Naive thymus-derived CD4-positive, alpha-beta T cell (primary cell): Measurements from ENCODE around the gene FCGBP. TPM values are rescaled to one million over a fixed set of nuclear protein-coding genes. Genes with fewer than 3 reads are reported as not detected.
"Not testable (repeated sequence)": the region's sequence is repeated elsewhere in the genome, so short reads cannot be mapped to it uniquely, and the experiment has no call there.

ENCODE experiments used
- ATAC-seq: fragments of 150-1000 bp; cut with Tn5 transposase; 2 replicates; pipeline ENCODE4 v1.10.0; 2021; ENCODE audit warnings: mild to moderate bottlenecking, moderate library complexity
- CTCF ChIA-PET: fragments of 350-600 bp; sonication (Branson Sonifier 250); formaldehyde crosslinking; loops from one replicate; lab custom pipeline; 2021; ENCODE audit warnings: antibody characterized with exemption; lab: Charles Lee
- POLR2A ChIA-PET: fragments of 350-600 bp; sonication (Branson Sonifier 250); formaldehyde crosslinking; loops from one replicate; lab custom pipeline; 2021; ENCODE audit warnings: antibody characterized with exemption, inconsistent platforms; lab: Charles Lee
- DNase-seq, 9 donors: peaks; one replicate each; pipeline versions ENCODE4 v3.0.0 to v3.0.0-alpha.2; 2020 to 2022; ENCODE audit warnings: mixed read lengths in 1 of 9
- H3K27ac ChIP-seq: one replicate; pipeline ENCODE4 v1.7.0; 2013; ENCODE audit warnings: mild to moderate bottlenecking, low read depth, low read length, moderate library complexity
- H3K27me3 ChIP-seq, 2 donors: one replicate each; pipeline ENCODE4 v1.7.0; 2013; ENCODE audit warnings: low read length in 2 of 2, mild to moderate bottlenecking in 2 of 2, moderate library complexity in 2 of 2; ENCODE audit not compliant: control insufficient read depth in 2 of 2, insufficient read depth in 2 of 2
- H3K36me3 ChIP-seq, 3 experiments: 1 replicate in 2 of 3; 2 replicates in 1 of 3; pipeline ENCODE4 v1.7.0; 2013; ENCODE audit warnings: low read length in 3 of 3, mild to moderate bottlenecking in 3 of 3, moderate library complexity in 1 of 3; ENCODE audit not compliant: insufficient read depth in 3 of 3, control insufficient read depth in 2 of 3
- H3K4me1 ChIP-seq, 2 donors: one replicate each; pipeline ENCODE4 v1.7.0; 2013; ENCODE audit warnings: low read length in 2 of 2, mild to moderate bottlenecking in 2 of 2, moderate library complexity in 1 of 2; ENCODE audit not compliant: control insufficient read depth in 2 of 2, insufficient read depth in 2 of 2
- H3K4me3 ChIP-seq: 2 replicates; pipeline ENCODE4 v1.7.0; 2013; ENCODE audit warnings: mild to moderate bottlenecking, low read length
- H3K9me3 ChIP-seq, 3 experiments: 1 replicate in 2 of 3; 2 replicates in 1 of 3; pipeline ENCODE4 v1.7.0; 2013; ENCODE audit warnings: low read length in 3 of 3; ENCODE audit not compliant: control insufficient read depth in 2 of 3
- H3K27ac Mint-ChIP-seq, 9 donors: one replicate each; pipeline ENCODE4 v1.8.0; 2020 to 2022; ENCODE audit warnings: mixed read lengths in 9 of 9, mild to moderate bottlenecking in 8 of 9, moderate library complexity in 5 of 9, inconsistent platforms in 2 of 9
- H3K27me3 Mint-ChIP-seq, 5 donors: one replicate each; pipeline ENCODE4 v1.8.0; 2021 to 2022; ENCODE audit warnings: mixed read lengths in 5 of 5, mild to moderate bottlenecking in 1 of 5
- H3K36me3 Mint-ChIP-seq, 5 donors: one replicate each; pipeline ENCODE4 v1.8.0; 2020 to 2022; ENCODE audit warnings: mixed read lengths in 5 of 5, mild to moderate bottlenecking in 3 of 5, inconsistent platforms in 1 of 5
- H3K4me1 Mint-ChIP-seq, 7 donors: one replicate each; pipeline ENCODE4 v1.8.0; 2020 to 2022; ENCODE audit warnings: mixed read lengths in 7 of 7, mild to moderate bottlenecking in 3 of 7, inconsistent platforms in 1 of 7
- H3K4me3 Mint-ChIP-seq, 10 donors: one replicate each; pipeline ENCODE4 v1.8.0; 2020 to 2022; ENCODE audit warnings: mild to moderate bottlenecking in 10 of 10, mixed read lengths in 10 of 10, moderate library complexity in 6 of 10, inconsistent platforms in 2 of 10
- H3K9me3 Mint-ChIP-seq, 11 donors: one replicate each; pipeline ENCODE4 v1.8.0; 2020 to 2022; ENCODE audit warnings: mixed read lengths in 11 of 11, mild to moderate bottlenecking in 4 of 11, inconsistent platforms in 1 of 11, moderate library complexity in 1 of 11
- intact Hi-C, 2 donors: fragments of 100-400 bp; cut with micrococcal nuclease; formaldehyde crosslinking; loops; one replicate each; pipeline ENCODE4 v1.15.1; 2023
- polyA plus RNA-seq, 2 donors: library from polyadenylated mRNA; unstranded; fragments of 300-500 nt; fragmentation: Illumina TruSeq; gene quantifications; one replicate each; pipeline ENCODE4 v1.2.3, GENCODE V29; 2021
- total RNA-seq, 6 experiments: library from RNA in 5 of 6; stranded (reverse) in 5 of 6; gene quantifications; 1 replicate in 5 of 6; 2 replicates in 1 of 6; pipeline ENCODE4 v1.2.3 and lab custom pipeline; 2021 to 2026

FCGBP gene
- total and polyA plus RNA-seq, 7 experiments from 2014 or later, result 0.57 to 118 (median 25.9) TPM

- Histone ChIP-seq H3K36me3 (peaks cover 0 to 8% (median 0%) of the 10 kb centered on the region in 3 experiments), H3K27ac (no peak overlapping the region), H3K4me1 (peaks cover 27 to 40% of the 10 kb centered on the region in 2 donors), H3K4me3 (no peak overlapping the region), H3K9me3 (no peaks in the 10 kb centered on the region), H3K27me3 (no peaks in the 10 kb centered on the region)
- no peak overlapping the region for H3K4me3 Mint-ChIP-seq
- peak in 1 of 9 donors; percentile 8 for DNase-seq
- CTCF ChIA-PET, result interaction anchor here (0.6 kb wide), 1 partner anchor 175 kb away, joined by 3 read pairs; no protein-coding TSS in a partner anchor
- H3K36me3 Mint-ChIP-seq, result peaks cover 0 to 25% (median 5%) of the 10 kb centered on the region in 5 donors
- ATAC-seq, result no peak
- intact Hi-C loops, result no loop called here
- peaks cover 39 to 63% (median 59%) of the 10 kb centered on the region in 7 donors for H3K4me1 Mint-ChIP-seq
- peak overlapping the region in 8 of 9 donors; percentile 4 to 96 (median 58) for H3K27ac Mint-ChIP-seq
- H3K9me3 Mint-ChIP-seq, result peaks cover 0 to 3% (median 0%) of the 10 kb centered on the region in 11 donors
- POLR2A ChIA-PET, result interaction anchor here (0.7 to 1.3 kb wide), 2 partner anchors 9 to 19 kb away, joined by 3 to 5 read pairs; no protein-coding TSS in a partner anchor
- H3K27me3 Mint-ChIP-seq, result no peaks in the 10 kb centered on the region
Measured at GRCh38 chr19:39967561-39967960, 33.1 kb upstream of the FCGBP start.

GRCh38 chr19:39966617-39967016 is 32.2 kb upstream of the FCGBP start:
- intact Hi-C loops, result no loop called here
- Histone ChIP-seq H3K27ac (no peak overlapping the region), H3K4me1 (peaks cover 22 to 32% of the 10 kb centered on the region in 2 donors), H3K27me3 (no peaks in the 10 kb centered on the region), H3K4me3 (no peak overlapping the region), H3K36me3 (peaks cover 0 to 3% (median 0%) of the 10 kb centered on the region in 3 experiments), H3K9me3 (no peaks in the 10 kb centered on the region)
- Mint-ChIP-seq H3K36me3 (peaks cover 0 to 19% (median 3%) of the 10 kb centered on the region in 5 donors), H3K4me1 (peaks cover 32 to 53% (median 50%) of the 10 kb centered on the region in 7 donors), H3K27me3 (no peaks in the 10 kb centered on the region), H3K4me3 (no peak overlapping the region), H3K27ac (peak overlapping the region in 1 of 9 donors; percentile 66), H3K9me3 (peaks cover 0 to 3% (median 0%) of the 10 kb centered on the region in 11 donors)
- DNase-seq (no peak), ATAC-seq (no peak)
- ChIA-PET POLR2A (interaction anchor here (0.6 to 1.3 kb wide), 2 partner anchors 10 to 28 kb away, joined by 5 to 6 read pairs; no protein-coding TSS in a partner anchor), CTCF (interaction anchor here (0.7 kb wide), 1 partner anchor 726 kb away, joined by 3 read pairs; no protein-coding TSS in a partner anchor)

- H3K27ac ChIP-seq, result no peak overlapping the region
- H3K4me1 ChIP-seq, result peaks cover 4 to 26% of the 10 kb centered on the region in 2 donors
- peaks cover 25 to 51% (median 47%) of the 10 kb centered on the region in 7 donors for H3K4me1 Mint-ChIP-seq
- ChIA-PET CTCF (no interaction called here), POLR2A (interaction anchor here (0.6 kb wide), 1 partner anchor 22 kb away, joined by 4 read pairs; no protein-coding TSS in a partner anchor)
- H3K9me3 Mint-ChIP-seq, result peaks cover 0 to 3% (median 0%) of the 10 kb centered on the region in 11 donors
- peaks cover 0 to 14% (median 0%) of the 10 kb centered on the region in 5 donors for H3K36me3 Mint-ChIP-seq
- H3K4me3 Mint-ChIP-seq, result peak overlapping the region in 1 of 10 donors; percentile 13
- H3K27me3 Mint-ChIP-seq, result no peaks in the 10 kb centered on the region
- no peaks in the 10 kb centered on the region for H3K36me3 ChIP-seq
- H3K4me3 ChIP-seq, result no peak overlapping the region
- no peaks in the 10 kb centered on the region for H3K9me3 ChIP-seq
- DNase-seq (no peak), ATAC-seq (no peak)
- intact Hi-C loops, result no loop called here
- H3K27ac Mint-ChIP-seq, result peak overlapping the region in 2 of 9 donors; percentile 14 to 25
- H3K27me3 ChIP-seq, result no peaks in the 10 kb centered on the region
Measured at GRCh38 chr19:39963898-39964297, 29.5 kb upstream of the FCGBP start.

GRCh38 chr19:39959407-39959806 is 25.0 kb upstream of the FCGBP start:
- H3K36me3 Mint-ChIP-seq, H3K9me3 Mint-ChIP-seq, H3K27me3 Mint-ChIP-seq, H3K36me3 ChIP-seq, H3K27me3 ChIP-seq, H3K9me3 ChIP-seq, ATAC-seq: not testable (repeated sequence)
- peak overlapping the region; percentile 24 for H3K4me3 ChIP-seq
- intact Hi-C loops, result loop anchor here in 1 of 2 donors (1.0 kb wide), 2 partner anchors 11 to 15 kb away; no protein-coding TSS in a partner anchor
- peak in 2 of 9 donors; percentile 13 to 19 for DNase-seq
- H3K4me3 Mint-ChIP-seq, result peak overlapping the region; percentile 32 to 88 (median 82)
- H3K27ac Mint-ChIP-seq, result peak overlapping the region; percentile 67 to 98 (median 95)
- H3K4me1 Mint-ChIP-seq, result peaks cover 27 to 79% (median 59%) of the 10 kb centered on the region in 7 donors
- peak overlapping the region; percentile 67 for H3K27ac ChIP-seq
- peaks cover 3 to 26% of the 10 kb centered on the region in 2 donors for H3K4me1 ChIP-seq
- ChIA-PET POLR2A (interaction anchor here (1.0 to 3.0 kb wide), 4 partner anchors 10 to 52 kb away, joined by 3 to 30 read pairs (median 8); partner anchors contain the start of gene PSMC4), CTCF (interaction anchor here (3.1 kb wide), 1 partner anchor 11 kb away, joined by 14 read pairs; the partner anchor contains the start of gene PSMC4)

DNA sequence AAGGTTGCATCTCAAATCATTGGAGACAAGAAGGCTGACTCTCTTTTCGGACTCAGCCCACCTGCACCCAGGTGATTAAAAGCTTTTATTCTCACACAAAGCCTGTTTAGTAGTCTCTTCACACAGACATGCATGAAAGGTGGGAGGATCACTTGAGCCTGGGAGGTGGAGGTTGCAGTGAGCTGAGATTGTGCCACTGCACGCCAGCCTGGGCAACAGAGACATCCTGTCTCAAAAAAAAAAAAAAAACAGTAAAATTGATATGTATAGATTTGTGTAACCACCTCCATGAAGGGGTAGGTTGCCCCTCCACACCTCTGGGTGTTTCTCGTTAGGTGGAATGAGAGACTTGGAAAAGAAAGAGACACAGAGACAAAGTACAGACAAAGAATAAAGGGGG is 24.5 kb upstream of the FCGBP start:
- Histone ChIP-seq H3K4me3 (peak overlapping the region; percentile 24), H3K4me1 (peaks cover 7 to 28% of the 10 kb centered on the region in 2 donors), H3K27ac (peak overlapping the region; percentile 67)
- Mint-ChIP-seq H3K4me3 (peak overlapping the region; percentile 32 to 88 (median 82)), H3K4me1 (peaks cover 31 to 80% (median 60%) of the 10 kb centered on the region in 7 donors), H3K27ac (peak overlapping the region; percentile 67 to 98 (median 95))
- not testable (repeated sequence) for H3K9me3 Mint-ChIP-seq, H3K27me3 Mint-ChIP-seq, H3K36me3 ChIP-seq, H3K27me3 ChIP-seq, H3K9me3 ChIP-seq, H3K36me3 Mint-ChIP-seq
- DNase-seq (peak in 6 of 9 donors; percentile 15 to 44 (median 36)), ATAC-seq (peak; percentile 68)
- ChIA-PET CTCF (interaction anchor here (3.1 kb wide), 1 partner anchor 12 kb away, joined by 14 read pairs; the partner anchor contains the start of gene PSMC4), POLR2A (interaction anchor here (1.0 to 3.0 kb wide), 4 partner anchors 11 to 52 kb away, joined by 3 to 30 read pairs (median 8); partner anchors contain the start of gene PSMC4)
- intact Hi-C loops, result loop anchor here in 1 of 2 donors (1.0 kb wide), 2 partner anchors 11 to 15 kb away; no protein-coding TSS in a partner anchor

DNA sequence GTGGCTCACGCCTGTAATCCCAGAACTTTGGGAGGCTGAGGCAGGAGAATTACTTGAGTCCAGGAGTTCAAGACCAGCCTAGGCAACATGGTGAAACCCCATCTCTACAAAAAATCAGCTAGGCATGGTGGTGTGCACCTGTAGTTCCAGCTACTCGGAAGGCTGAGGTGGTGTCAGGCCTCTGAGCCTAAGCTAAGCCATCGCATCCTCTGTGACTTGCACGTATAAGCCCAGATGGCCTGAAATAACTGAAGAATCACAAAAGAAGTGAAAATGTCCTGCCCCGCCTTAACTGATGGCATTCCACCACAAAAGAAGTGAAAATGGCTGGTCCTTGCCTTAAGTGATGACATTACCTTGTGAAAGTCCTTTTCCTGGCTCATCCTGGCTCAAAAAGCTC is 23.5 kb upstream of the FCGBP start:
- H3K27me3 Mint-ChIP-seq, H3K9me3 ChIP-seq, intact Hi-C loops, H3K36me3 Mint-ChIP-seq, H3K4me3 ChIP-seq, ATAC-seq, DNase-seq, H3K27me3 ChIP-seq, H3K9me3 Mint-ChIP-seq, H3K36me3 ChIP-seq: not testable (repeated sequence)
- H3K4me1 Mint-ChIP-seq, result peaks cover 36 to 80% (median 60%) of the 10 kb centered on the region in 7 donors
- Histone ChIP-seq H3K27ac (peak overlapping the region; percentile 51), H3K4me1 (peaks cover 18 to 32% of the 10 kb centered on the region in 2 donors)
- POLR2A ChIA-PET, result interaction anchor here (1.1 to 3.0 kb wide), 3 partner anchors 12 to 38 kb away, joined by 3 to 30 read pairs (median 3); partner anchors contain the start of genes PSMC4 and ZNF546
- peak overlapping the region in 6 of 10 donors; percentile 12 to 45 (median 39) for H3K4me3 Mint-ChIP-seq
- peak overlapping the region in 7 of 9 donors; percentile 75 to 91 (median 82) for H3K27ac Mint-ChIP-seq
- CTCF ChIA-PET, result interaction anchor here (3.1 kb wide), 1 partner anchor 13 kb away, joined by 14 read pairs; the partner anchor contains the start of gene PSMC4
